ENCODE results near the gene SATL1. TPM values are rescaled to one million over a fixed set of nuclear protein-coding genes. Genes with fewer than 3 reads are reported as not detected.
"Not testable (repeated sequence)": the region's sequence is repeated elsewhere in the genome, so short reads cannot be mapped to it uniquely, and the experiment has no call there.

Gene SATL1
- total RNA-seq, 2 experiments from 2014 or later: not detected

DNA sequence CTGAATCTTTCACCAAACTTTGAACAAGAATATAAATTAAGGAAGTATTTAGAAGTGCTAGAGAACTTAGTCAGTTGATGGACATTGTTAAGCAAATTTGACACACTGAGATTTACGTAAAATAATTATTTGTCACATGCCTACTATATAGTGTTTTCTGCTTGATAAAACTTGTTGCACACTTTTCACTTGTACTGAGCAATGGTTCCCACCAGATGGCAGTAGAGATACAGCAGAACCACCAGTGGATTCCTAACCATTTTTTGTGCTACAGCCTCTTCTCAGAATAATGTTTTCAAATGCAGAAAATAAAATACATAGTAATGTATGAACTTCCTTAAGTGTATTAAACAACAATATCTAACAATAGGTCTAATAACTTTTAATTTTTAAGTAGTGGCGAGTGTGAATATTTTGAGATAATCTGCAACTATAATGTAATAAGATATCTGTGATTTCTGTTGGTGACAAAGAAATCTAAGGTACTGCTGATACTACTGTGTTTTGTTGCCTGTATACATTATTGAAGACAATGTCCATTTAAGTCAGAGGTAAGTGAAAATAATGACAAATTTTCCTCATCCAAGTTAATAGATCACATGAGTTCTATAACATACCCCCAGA lies 158.7 kb downstream of the SATL1 start:
- CTCF ChIA-PET: interaction anchor here (0.6 to 1.4 kb wide), 3 partner anchors 9 to 1047 kb away, joined by 3 to 4 read pairs (median 4); no protein-coding TSS in a partner anchor
- Mint-ChIP-seq H3K9me3 (no peaks in the 10 kb centered on the region), H3K4me3 (no peak overlapping the region), H3K27me3 (ENCODE audit: low read depth) (no peaks in the 10 kb centered on the region), H3K4me1 (ENCODE audit: low read depth) (no peaks in the 10 kb centered on the region), H3K36me3 (ENCODE audit: low read depth) (peaks cover 14% of the 10 kb centered on the region), H3K27ac (no peak overlapping the region)
- DNase-seq: peak; percentile 12
- intact Hi-C loops (cut with micrococcal nuclease): loop anchor here (2.0 kb wide), 1 partner anchor 26 kb away; no protein-coding TSS in a partner anchor

- H3K27me3 Mint-ChIP-seq (ENCODE audit: low read depth); H3K4me1 Mint-ChIP-seq (ENCODE audit: low read depth); intact Hi-C loops (cut with micrococcal nuclease): not testable (repeated sequence)
Measured at GRCh38 chrX:85077247-85077646, 166.3 kb downstream of the SATL1 start.

GRCh38 chrX:85065512-85066198 lies 177.9 kb downstream of the SATL1 start:
- Mint-ChIP-seq H3K4me1 (ENCODE audit: low read depth) (no peaks in the 10 kb centered on the region), H3K9me3 (no peaks in the 10 kb centered on the region), H3K27ac (no peak overlapping the region), H3K4me3 (no peak overlapping the region), H3K27me3 (ENCODE audit: low read depth) (no peaks in the 10 kb centered on the region), H3K36me3 (ENCODE audit: low read depth) (peaks cover 21% of the 10 kb centered on the region)
- CTCF ChIA-PET: no interaction called here
- intact Hi-C loops (cut with micrococcal nuclease): no loop called here
- no peak for DNase-seq

More at GRCh38 chrX:85077247-85077646, 166.3 kb downstream of the SATL1 start:
- H3K27ac Mint-ChIP-seq, H3K4me3 Mint-ChIP-seq, DNase-seq, CTCF ChIA-PET, H3K9me3 Mint-ChIP-seq: not testable (repeated sequence)
- H3K36me3 Mint-ChIP-seq (ENCODE audit: low read depth): peaks cover 16% of the 10 kb centered on the region

DNA sequence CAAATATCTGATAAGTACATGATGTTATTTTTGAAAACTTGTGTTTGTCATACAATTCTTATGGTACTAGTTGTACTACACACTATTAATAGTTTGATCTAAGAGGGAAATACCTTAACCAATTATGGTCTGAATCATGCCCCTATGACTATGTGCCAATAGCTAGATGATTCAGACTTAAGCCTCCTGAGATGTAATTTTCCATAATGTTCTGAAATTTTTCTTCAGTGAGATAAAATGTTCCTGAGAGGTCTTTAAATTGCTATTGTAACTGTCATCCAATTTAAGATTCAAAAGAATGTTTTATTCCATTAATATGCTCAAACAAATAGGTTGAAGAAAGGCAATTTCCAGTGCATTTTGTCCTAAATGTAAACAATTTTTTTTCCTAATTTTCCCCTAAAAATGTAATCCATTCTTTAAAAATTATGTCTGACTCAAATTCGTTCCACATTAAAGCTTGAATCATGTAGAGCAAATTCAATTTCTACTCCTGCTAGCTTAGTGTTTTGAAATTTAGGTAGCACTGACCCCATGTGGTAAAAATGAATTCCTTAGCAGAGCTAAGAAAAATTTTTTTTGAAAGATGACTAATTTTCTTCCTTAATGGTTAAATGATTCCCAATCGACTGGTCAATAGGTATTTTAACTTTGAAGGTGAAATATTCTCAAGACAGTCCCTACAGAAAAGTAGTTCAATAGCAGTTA lies 190.8 kb downstream of the SATL1 start:
- no peak overlapping the region for H3K4me3 Mint-ChIP-seq
- peaks cover 13% of the 10 kb centered on the region for H3K4me1 Mint-ChIP-seq (ENCODE audit: low read depth)
- peak overlapping the region; percentile 13 for H3K27ac Mint-ChIP-seq
- no peaks in the 10 kb centered on the region for H3K9me3 Mint-ChIP-seq
- intact Hi-C loops (cut with micrococcal nuclease): loop anchor here (1.0 to 5.0 kb wide), 3 partner anchors 49 to 550 kb away; partner anchors contain the start of genes APOOL and HDX
- DNase-seq: no peak
- peaks cover 4% of the 10 kb centered on the region for H3K36me3 Mint-ChIP-seq (ENCODE audit: low read depth)
- no peaks in the 10 kb centered on the region for H3K27me3 Mint-ChIP-seq (ENCODE audit: low read depth)
- CTCF ChIA-PET: interaction anchor here (0.6 to 1.0 kb wide), 2 partner anchors 65 to 111 kb away, joined by 3 to 4 read pairs; no protein-coding TSS in a partner anchor

GRCh38 chrX:85052205-85052604 lies 191.4 kb downstream of the SATL1 start:
- H3K9me3 Mint-ChIP-seq: no peaks in the 10 kb centered on the region
- intact Hi-C loops (cut with micrococcal nuclease): loop anchor here (1.0 to 5.0 kb wide), 3 partner anchors 49 to 550 kb away; partner anchors contain the start of genes APOOL and HDX
- no peaks in the 10 kb centered on the region for H3K27me3 Mint-ChIP-seq (ENCODE audit: low read depth)
- peaks cover 13% of the 10 kb centered on the region for H3K4me1 Mint-ChIP-seq (ENCODE audit: low read depth)
- no peak overlapping the region for H3K4me3 Mint-ChIP-seq
- H3K27ac Mint-ChIP-seq: peak overlapping the region; percentile 13
- no peak for DNase-seq
- peaks cover 4% of the 10 kb centered on the region for H3K36me3 Mint-ChIP-seq (ENCODE audit: low read depth)
- CTCF ChIA-PET: no interaction called here

DNA sequence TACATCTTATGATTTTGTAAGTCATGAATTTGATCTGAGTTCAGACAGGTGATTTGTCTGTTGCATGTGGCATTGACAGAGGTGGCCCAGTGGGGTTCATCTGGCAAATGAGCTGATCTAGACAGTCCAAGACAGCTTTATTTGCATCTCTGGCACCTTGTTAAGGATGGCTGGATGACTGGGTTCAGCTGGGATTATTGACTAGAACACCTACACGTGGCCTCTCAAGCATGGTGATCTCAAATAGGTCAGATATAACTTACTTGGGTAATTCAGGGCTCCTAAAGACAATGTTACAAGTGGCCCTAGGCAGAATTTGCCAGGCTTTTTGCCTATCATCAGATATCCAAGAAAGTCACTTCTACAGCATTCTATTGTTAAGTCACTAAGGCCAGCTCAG lies 192.0 kb downstream of the SATL1 start:
- H3K9me3 Mint-ChIP-seq: no peaks in the 10 kb centered on the region
- intact Hi-C loops (cut with micrococcal nuclease): loop anchor here (1.0 to 5.0 kb wide), 3 partner anchors 48 to 549 kb away; partner anchors contain the start of genes APOOL and HDX
- CTCF ChIA-PET: no interaction called here

More for the DNA sequence above, 192.0 kb downstream of the SATL1 start:
- Mint-ChIP-seq H3K36me3 (ENCODE audit: low read depth) (peaks cover 2% of the 10 kb centered on the region), H3K27ac (no peak overlapping the region), H3K4me1 (ENCODE audit: low read depth) (peaks cover 13% of the 10 kb centered on the region), H3K4me3 (no peak overlapping the region), H3K27me3 (ENCODE audit: low read depth) (no peaks in the 10 kb centered on the region)
- DNase-seq: no peak

Other genes with a start within 250 kb of the SATL1 start
- gene APOOL, start 239.9 kb downstream of the SATL1 start, total RNA-seq: 10 to 100 TPM; 23.3 to 24.1 TPM
- 1 to 10 TPM in 1 of 2 experiments, under 1 TPM in 1; 0.79 to 1.0 TPM for gene ZNF711, start 212 bp upstream of the SATL1 start, total RNA-seq
- under 1 TPM; 0.12 to 0.19 TPM for gene POF1B, start 135.9 kb upstream of the SATL1 start, total RNA-seq